Measurements from ENCODE around the gene LIN9. TPM values are rescaled to one million over a fixed set of nuclear protein-coding genes. Genes with fewer than 3 reads are reported as not detected.

Gene LIN9
- total RNA-seq, 2 donors from 2014 or later: 3.5 to 7.1 TPM

DNA sequence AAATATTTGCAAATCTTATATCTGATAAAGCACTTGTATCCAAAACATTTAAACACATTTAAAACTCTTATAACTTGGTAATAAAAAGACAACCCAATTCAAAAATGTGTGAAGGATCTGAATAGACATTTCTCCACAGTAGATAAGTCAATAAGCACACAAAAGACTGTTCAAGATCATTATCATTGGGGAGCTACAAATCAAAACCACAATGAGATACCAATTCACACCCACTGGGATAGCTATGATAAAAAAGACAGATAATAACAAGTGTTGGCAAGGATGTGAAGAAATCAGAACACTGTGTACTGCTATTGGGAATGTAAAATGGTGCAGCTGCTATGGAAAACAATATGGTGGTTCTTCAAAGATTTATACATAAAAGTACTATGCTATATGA lies 5.1 kb upstream of the LIN9 start:
- Histone ChIP-seq H3K4me1 (peaks cover 4% of the 10 kb centered on the region), H3K4me3 (no peak overlapping the region), H3K9me3 (no peaks in the 10 kb centered on the region), H3K27me3 (no peaks in the 10 kb centered on the region), H3K27ac (no peak overlapping the region), H3K9ac (ENCODE audit: low read depth in 2 of 2, low read length in 2 of 2) (no peak overlapping the region), H3K36me3 (no peaks in the 10 kb centered on the region)
- intact Hi-C loops (cut with DNase I): loop anchor here (5.0 kb wide), 1 partner anchor 57 kb away; no protein-coding TSS in a partner anchor
- no peak for DNase-seq
- TF ChIP-seq, protein P1, sequence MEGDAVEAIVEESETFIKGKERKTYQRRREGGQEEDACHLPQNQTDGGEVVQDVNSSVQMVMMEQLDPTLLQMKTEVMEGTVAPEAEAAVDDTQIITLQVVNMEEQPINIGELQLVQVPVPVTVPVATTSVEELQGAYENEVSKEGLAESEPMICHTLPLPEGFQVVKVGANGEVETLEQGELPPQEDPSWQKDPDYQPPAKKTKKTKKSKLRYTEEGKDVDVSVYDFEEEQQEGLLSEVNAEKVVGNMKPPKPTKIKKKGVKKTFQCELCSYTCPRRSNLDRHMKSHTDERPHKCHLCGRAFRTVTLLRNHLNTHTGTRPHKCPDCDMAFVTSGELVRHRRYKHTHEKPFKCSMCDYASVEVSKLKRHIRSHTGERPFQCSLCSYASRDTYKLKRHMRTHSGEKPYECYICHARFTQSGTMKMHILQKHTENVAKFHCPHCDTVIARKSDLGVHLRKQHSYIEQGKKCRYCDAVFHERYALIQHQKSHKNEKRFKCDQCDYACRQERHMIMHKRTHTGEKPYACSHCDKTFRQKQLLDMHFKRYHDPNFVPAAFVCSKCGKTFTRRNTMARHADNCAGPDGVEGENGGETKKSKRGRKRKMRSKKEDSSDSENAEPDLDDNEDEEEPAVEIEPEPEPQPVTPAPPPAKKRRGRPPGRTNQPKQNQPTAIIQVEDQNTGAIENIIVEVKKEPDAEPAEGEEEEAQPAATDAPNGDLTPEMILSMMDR (IDR thresholded peaks at IDR 0.05): no peak

DNA sequence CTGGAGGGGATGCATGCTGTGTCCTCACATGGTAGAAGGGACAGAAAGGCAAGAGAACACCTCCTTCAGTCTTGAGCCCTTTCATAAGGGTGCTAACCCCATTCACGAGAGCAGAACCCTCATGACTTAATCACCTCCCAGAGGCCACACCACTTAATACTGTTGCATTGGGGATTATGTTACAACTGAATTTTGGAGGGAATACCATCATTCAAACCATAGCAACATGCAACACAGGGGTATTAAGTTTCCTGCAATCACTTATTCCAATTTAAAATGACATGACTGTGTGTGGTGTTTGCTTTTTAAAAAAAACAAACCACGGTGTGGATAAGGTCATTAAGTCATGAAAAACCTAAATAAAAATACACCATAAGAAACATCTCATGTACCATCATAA lies 3.1 kb upstream of the LIN9 start:
- TF ChIP-seq, protein P1 (IDR thresholded peaks at IDR 0.05): no peak
- H3K27ac ChIP-seq: no peak overlapping the region
- H3K36me3 ChIP-seq: no peaks in the 10 kb centered on the region
- no peak overlapping the region for H3K4me3 ChIP-seq
- no peaks in the 10 kb centered on the region for H3K9me3 ChIP-seq
- peaks cover 8% of the 10 kb centered on the region for H3K4me1 ChIP-seq
- H3K9ac ChIP-seq (ENCODE audit: low read depth in 2 of 2, low read length in 2 of 2): no peak overlapping the region
- no peaks in the 10 kb centered on the region for H3K27me3 ChIP-seq
- intact Hi-C loops (cut with DNase I): loop anchor here (5.0 kb wide), 1 partner anchor 55 kb away; no protein-coding TSS in a partner anchor
- no peak for DNase-seq

DNA sequence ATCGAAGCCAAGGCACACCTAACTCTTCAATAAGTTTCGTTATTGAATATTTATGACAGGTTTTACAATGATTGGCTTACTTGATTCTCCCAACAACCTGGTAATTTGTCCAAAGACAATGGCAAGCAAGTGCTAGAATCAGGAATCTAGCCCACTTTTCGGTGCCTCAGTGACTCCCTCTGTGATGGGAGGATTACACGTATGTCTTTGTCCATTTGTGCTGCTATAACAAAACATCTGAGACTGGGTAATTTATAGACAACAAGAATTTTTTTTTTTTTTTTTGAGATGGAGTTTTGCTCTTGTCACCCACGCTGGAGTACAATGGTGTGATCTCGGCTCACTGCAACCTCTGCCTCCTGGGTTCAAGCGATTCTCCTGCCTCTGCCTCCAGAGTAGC lies 2.4 kb upstream of the LIN9 start:
- intact Hi-C loops (cut with DNase I): loop anchor here (5.0 kb wide), 1 partner anchor 54 kb away; no protein-coding TSS in a partner anchor
- Histone ChIP-seq H3K4me1 (peaks cover 8% of the 10 kb centered on the region), H3K36me3 (no peaks in the 10 kb centered on the region), H3K27me3 (no peaks in the 10 kb centered on the region), H3K9ac (ENCODE audit: low read depth in 2 of 2, low read length in 2 of 2) (no peak overlapping the region), H3K4me3 (no peak overlapping the region), H3K27ac (no peak overlapping the region), H3K9me3 (no peaks in the 10 kb centered on the region)
- DNase-seq: no peak
- TF ChIP-seq, protein P1 (IDR thresholded peaks at IDR 0.05): no peak

DNA sequence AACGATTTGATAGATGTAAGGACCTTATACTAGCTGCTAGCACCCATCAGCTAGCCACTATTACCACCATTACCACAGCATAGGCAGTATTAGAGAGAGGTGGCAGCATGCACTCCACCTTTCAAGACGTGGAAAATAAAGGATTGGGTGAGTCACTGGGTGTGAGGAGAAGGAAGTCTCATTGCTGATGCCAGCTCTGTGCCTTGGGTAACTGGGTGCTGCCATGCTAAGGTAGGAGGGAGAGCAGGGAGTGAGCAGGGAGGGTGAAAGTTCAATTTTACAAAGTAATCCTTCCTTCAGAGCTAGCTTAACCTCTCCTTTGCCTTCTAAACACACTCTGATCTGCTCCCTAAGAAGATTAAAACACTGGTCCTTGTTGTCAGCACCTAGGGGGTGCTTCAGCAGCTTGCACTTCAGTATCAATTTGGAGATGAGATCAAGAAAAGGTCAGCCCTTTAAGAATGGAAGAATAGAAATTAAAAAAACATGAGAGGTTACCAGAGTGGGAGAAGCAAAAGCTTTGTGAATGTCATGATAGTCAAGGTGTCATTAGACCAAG lies 1.8 kb upstream of the LIN9 start:
- Histone ChIP-seq H3K4me1 (peaks cover 8% of the 10 kb centered on the region), H3K9me3 (no peaks in the 10 kb centered on the region), H3K36me3 (no peaks in the 10 kb centered on the region), H3K27me3 (no peaks in the 10 kb centered on the region), H3K4me3 (no peak overlapping the region), H3K9ac (ENCODE audit: low read depth in 2 of 2, low read length in 2 of 2) (peak overlapping the region in 1 of 2 donors; percentile 9), H3K27ac (no peak overlapping the region)
- intact Hi-C loops (cut with DNase I): loop anchor here (5.0 kb wide), 1 partner anchor 53 kb away; no protein-coding TSS in a partner anchor
- DNase-seq: peak; percentile 66
- TF ChIP-seq, protein P1 (IDR thresholded peaks at IDR 0.05): no peak

DNA sequence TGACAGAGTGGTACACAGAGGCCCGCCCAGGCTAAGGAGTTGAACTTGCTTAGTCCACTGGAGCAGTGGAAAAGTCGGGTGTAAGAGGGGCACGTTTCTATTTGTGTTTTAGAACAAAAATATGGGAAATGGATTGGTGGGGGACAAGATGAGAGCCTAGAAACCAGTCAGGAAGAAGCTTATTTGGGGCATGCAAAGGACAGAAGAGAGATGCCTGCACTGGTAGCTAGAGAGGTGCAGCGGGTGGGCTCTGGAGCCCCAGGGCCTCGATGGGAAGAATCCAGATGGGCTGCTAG lies 1.2 kb upstream of the LIN9 start:
- peaks cover 8% of the 10 kb centered on the region for H3K4me1 ChIP-seq
- TF ChIP-seq, protein P1 (IDR thresholded peaks at IDR 0.05): no peak
- intact Hi-C loops (cut with DNase I): loop anchor here (5.0 kb wide), 1 partner anchor 53 kb away; no protein-coding TSS in a partner anchor
- H3K4me3 ChIP-seq: no peak overlapping the region
- no peak overlapping the region for H3K27ac ChIP-seq
- no peak for DNase-seq
- H3K9ac ChIP-seq (ENCODE audit: low read depth in 2 of 2, low read length in 2 of 2): no peak overlapping the region
- H3K27me3 ChIP-seq: no peaks in the 10 kb centered on the region
- no peaks in the 10 kb centered on the region for H3K36me3 ChIP-seq
- H3K9me3 ChIP-seq: no peaks in the 10 kb centered on the region
